Retinal pigment epithelial cell (primary cell): ENCODE measurements around the gene MAPK10.
"Not testable (repeated sequence)": the region's sequence is repeated elsewhere in the genome, so short reads cannot be mapped to it uniquely, and the experiment has no call there.

Experiments used
- DNase-seq: peaks from one replicate; pipeline ENCODE4 v3.0.0-alpha.2; 2010; ENCODE audit warnings: low read depth
- H3K4me3 ChIP-seq: 2 replicates; pipeline ENCODE4 v1.5.1; 2011; ENCODE audit warnings: mild to moderate bottlenecking, low read length, control low read depth, moderate library complexity
- CTCF ChIP-seq: conservative IDR thresholded peaks from 2 replicates; pipeline ENCODE4 v1.5.1; 2011; ENCODE audit warnings: low read depth, low read length, control low read depth, inconsistent platforms

MAPK10 gene

GRCh38 chr4:86346320-86346719 is 13.5 kb downstream of the MAPK10 start:
- H3K4me3 ChIP-seq = no peak overlapping the region
- DNase-seq = no peak
- no peak for TF ChIP-seq CTCF

GRCh38 chr4:86344127-86344526 is 15.7 kb downstream of the MAPK10 start:
- no peak for DNase-seq
- TF ChIP-seq CTCF = no peak
- no peak overlapping the region for H3K4me3 ChIP-seq

GRCh38 chr4:86338989-86339388 is 20.9 kb downstream of the MAPK10 start:
- H3K4me3 ChIP-seq = no peak overlapping the region
- DNase-seq = no peak
- no peak for TF ChIP-seq CTCF

GRCh38 chr4:86338521-86338920 is 21.3 kb downstream of the MAPK10 start:
- H3K4me3 ChIP-seq = no peak overlapping the region
- no peak for TF ChIP-seq CTCF
- no peak for DNase-seq

- DNase-seq = no peak
- no peak for TF ChIP-seq CTCF
- H3K4me3 ChIP-seq = no peak overlapping the region
These were observed 25.7 kb downstream of the MAPK10 start for GRCh38 chr4:86334020-86334750.

- DNase-seq = no peak
- TF ChIP-seq CTCF = no peak
- no peak overlapping the region for H3K4me3 ChIP-seq
These were observed 26.6 kb downstream of the MAPK10 start for GRCh38 chr4:86333236-86333635.

GRCh38 chr4:86330961-86331742 is 28.7 kb downstream of the MAPK10 start:
- DNase-seq = no peak
- TF ChIP-seq CTCF = no peak
- H3K4me3 ChIP-seq = no peak overlapping the region

- not testable (repeated sequence) for H3K4me3 ChIP-seq, DNase-seq
These were observed 29.4 kb downstream of the MAPK10 start for GRCh38 chr4:86330411-86330810.
